OCI-LY3 (cell line): Measurements from ENCODE around the gene PPARG.
"Not testable (repeated sequence)": the region's sequence is repeated elsewhere in the genome, so short reads cannot be mapped to it uniquely, and the experiment has no call there.

Source experiments
- H2AFZ ChIP-seq: fragments of 200-600, 300-600 bp; shearing (Covaris generic); 2 replicates; pipeline ENCODE4 v1.6.0; 2014; ENCODE audit warnings: antibody characterized with exemption, low read depth, low read length
- H3K27ac ChIP-seq: fragments of 200-600, 300-600 bp; sonication (generic); 2 replicates; pipeline ENCODE4 v1.5.1; 2014; ENCODE audit warnings: mild to moderate bottlenecking, low read length, moderate library complexity, mixed read lengths
- H3K27me3 ChIP-seq: fragments of 200-600, 300-600 bp; sonication (generic); 2 replicates; pipeline ENCODE4 v1.6.1; 2014; ENCODE audit warnings: low read depth, low read length, mixed read lengths
- H3K36me3 ChIP-seq: fragments of 200-600, 300-600 bp; sonication (generic); replicated peaks from 2 replicates; pipeline ENCODE3; 2014; ENCODE audit warnings: low read depth, low read length, mixed read lengths
- H3K4me1 ChIP-seq: fragments of 300-600, 200-600 bp; sonication (generic); 2 replicates; pipeline ENCODE4 v1.6.1; 2014; ENCODE audit warnings: low read length, mixed read lengths
- H3K4me2 ChIP-seq: fragments of 200-600, 300-600 bp; sonication (generic); 2 replicates; pipeline ENCODE4 v1.6.1; 2014; ENCODE audit warnings: low read length, mixed read lengths
- H3K4me3 ChIP-seq: fragments of 300-600, 200-600 bp; sonication (generic); 2 replicates; pipeline ENCODE4 v1.5.1; 2014; ENCODE audit warnings: antibody characterized with exemption, mild to moderate bottlenecking, low read length, moderate library complexity
- H3K79me2 ChIP-seq: fragments of 300-600, 200-600 bp; shearing (Covaris generic); 2 replicates; pipeline ENCODE4 v1.6.1; 2014; ENCODE audit warnings: mild to moderate bottlenecking, low read length, mixed read lengths
- H3K9ac ChIP-seq: fragments of 300-600, 200-600 bp; shearing (Covaris generic); 2 replicates; pipeline ENCODE4 v1.6.0; 2014; ENCODE audit warnings: mild to moderate bottlenecking, low read length, moderate library complexity
- H3K9me3 ChIP-seq: fragments of 200-600, 300-600 bp; shearing (Covaris generic); 2 replicates; pipeline ENCODE4 v1.6.1; 2014; ENCODE audit warnings: low read length, mixed read lengths; ENCODE audit not compliant: insufficient read depth
- H4K20me1 ChIP-seq: fragments of 200-600, 300-600 bp; sonication (generic); 2 replicates; pipeline ENCODE4 v1.6.1; 2016; ENCODE audit warnings: low read length, mixed read lengths; ENCODE audit not compliant: insufficient read depth
- EZH2phosphoT487 ChIP-seq: fragments of 200-600 bp; shearing (Covaris generic); IDR thresholded peaks from 2 replicates; pipeline ENCODE4 v1.6.1; 2018; ENCODE audit warnings: antibody characterized with exemption, mixed run types, low read depth
- TF ChIP-seq, protein P1 (sequence below): fragments of 200-600, 300-600 bp; sonication (generic); IDR thresholded peaks from 2 replicates; pipeline ENCODE4 v1.5.1; 2014; ENCODE audit warnings: antibody characterized with exemption, low read length, low read depth

Gene PPARG

GRCh38 chr3:12285003-12285555 is 3.8 kb upstream of the PPARG start:
- Histone ChIP-seq H3K4me2 (no peak overlapping the region), H3K9ac (no peak overlapping the region), H3K36me3 (no peaks in the 10 kb centered on the region), H3K79me2 (no peaks in the 10 kb centered on the region), H3K27ac (no peak overlapping the region), H3K4me3 (no peak overlapping the region), H3K4me1 (no peaks in the 10 kb centered on the region), H3K9me3 (no peaks in the 10 kb centered on the region), H2AFZ (no peak overlapping the region), H4K20me1 (no peaks in the 10 kb centered on the region), H3K27me3 (peaks cover 4% of the 10 kb centered on the region; the same call in 1 of the 2 replicates)
- TF ChIP-seq EZH2phosphoT487, result no peak
- TF ChIP-seq, protein P1, sequence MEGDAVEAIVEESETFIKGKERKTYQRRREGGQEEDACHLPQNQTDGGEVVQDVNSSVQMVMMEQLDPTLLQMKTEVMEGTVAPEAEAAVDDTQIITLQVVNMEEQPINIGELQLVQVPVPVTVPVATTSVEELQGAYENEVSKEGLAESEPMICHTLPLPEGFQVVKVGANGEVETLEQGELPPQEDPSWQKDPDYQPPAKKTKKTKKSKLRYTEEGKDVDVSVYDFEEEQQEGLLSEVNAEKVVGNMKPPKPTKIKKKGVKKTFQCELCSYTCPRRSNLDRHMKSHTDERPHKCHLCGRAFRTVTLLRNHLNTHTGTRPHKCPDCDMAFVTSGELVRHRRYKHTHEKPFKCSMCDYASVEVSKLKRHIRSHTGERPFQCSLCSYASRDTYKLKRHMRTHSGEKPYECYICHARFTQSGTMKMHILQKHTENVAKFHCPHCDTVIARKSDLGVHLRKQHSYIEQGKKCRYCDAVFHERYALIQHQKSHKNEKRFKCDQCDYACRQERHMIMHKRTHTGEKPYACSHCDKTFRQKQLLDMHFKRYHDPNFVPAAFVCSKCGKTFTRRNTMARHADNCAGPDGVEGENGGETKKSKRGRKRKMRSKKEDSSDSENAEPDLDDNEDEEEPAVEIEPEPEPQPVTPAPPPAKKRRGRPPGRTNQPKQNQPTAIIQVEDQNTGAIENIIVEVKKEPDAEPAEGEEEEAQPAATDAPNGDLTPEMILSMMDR, result no peak

GRCh38 chr3:12285779-12286178 is 3.1 kb upstream of the PPARG start:
- not testable (repeated sequence) for H4K20me1 ChIP-seq, H3K27me3 ChIP-seq, H2AFZ ChIP-seq, H3K9me3 ChIP-seq, H3K4me1 ChIP-seq, H3K36me3 ChIP-seq, H3K79me2 ChIP-seq, H3K4me3 ChIP-seq, H3K4me2 ChIP-seq, H3K9ac ChIP-seq, H3K27ac ChIP-seq

DNA sequence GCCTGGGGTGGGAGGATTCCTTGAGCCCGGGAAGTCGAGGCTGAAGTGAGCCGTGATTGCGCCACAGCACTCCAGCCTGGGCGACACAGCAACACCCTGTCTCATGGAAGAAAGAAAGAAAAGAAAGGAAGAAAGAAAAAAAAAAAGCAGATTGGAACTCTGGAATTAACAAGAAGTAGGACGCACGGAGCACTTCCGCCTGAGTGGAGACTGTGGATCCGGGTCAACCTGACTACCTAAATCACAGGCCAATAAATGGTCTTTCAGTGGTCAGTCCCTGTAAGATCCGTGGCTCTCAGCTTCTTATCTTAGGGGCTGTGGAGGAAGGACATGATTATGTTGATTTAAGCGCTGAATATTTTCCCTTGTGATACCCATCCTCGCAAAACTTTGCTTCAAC is 2.4 kb upstream of the PPARG start:
- H3K79me2 ChIP-seq, result no peaks in the 10 kb centered on the region
- no peaks in the 10 kb centered on the region for H4K20me1 ChIP-seq
- H3K27ac ChIP-seq, result no peak overlapping the region
- H3K4me3 ChIP-seq, result no peak overlapping the region
- TF ChIP-seq EZH2phosphoT487, result no peak
- TF ChIP-seq, protein P1, result no peak
- H3K27me3 ChIP-seq, result no peaks in the 10 kb centered on the region
- H3K4me1 ChIP-seq, result no peaks in the 10 kb centered on the region
- no peak overlapping the region for H3K9ac ChIP-seq
- H3K4me2 ChIP-seq, result no peak overlapping the region
- H2AFZ ChIP-seq, result no peak overlapping the region
- H3K9me3 ChIP-seq, result no peaks in the 10 kb centered on the region
- H3K36me3 ChIP-seq, result no peaks in the 10 kb centered on the region

GRCh38 chr3:12286927-12287726 is 1.7 kb upstream of the PPARG start:
- H4K20me1 ChIP-seq, result no peaks in the 10 kb centered on the region
- H3K9me3 ChIP-seq, result no peaks in the 10 kb centered on the region
- no peaks in the 10 kb centered on the region for H3K27me3 ChIP-seq
- H2AFZ ChIP-seq, result no peak overlapping the region
- no peak overlapping the region for H3K27ac ChIP-seq
- no peak overlapping the region for H3K4me3 ChIP-seq
- TF ChIP-seq EZH2phosphoT487, result no peak
- TF ChIP-seq, protein P1, result no peak
- no peak overlapping the region for H3K9ac ChIP-seq
- H3K4me1 ChIP-seq, result no peaks in the 10 kb centered on the region
- H3K79me2 ChIP-seq, result no peaks in the 10 kb centered on the region
- no peak overlapping the region for H3K4me2 ChIP-seq
- H3K36me3 ChIP-seq, result no peaks in the 10 kb centered on the region
